WI38 (cell line): ENCODE measurements around the gene PRLR.

ENCODE experiments used
- H3K4me3 ChIP-seq: 2 replicates; pipeline ENCODE4 v1.5.1; 2011; ENCODE audit warnings: low read depth, mild to moderate bottlenecking, control low read depth, low read length
- TF ChIP-seq, protein P1 (sequence below): IDR thresholded peaks from 2 replicates; pipeline ENCODE4 v1.5.1; 2012; ENCODE audit warnings: low read depth, mild to moderate bottlenecking, control low read depth, low read length

Gene PRLR

DNA sequence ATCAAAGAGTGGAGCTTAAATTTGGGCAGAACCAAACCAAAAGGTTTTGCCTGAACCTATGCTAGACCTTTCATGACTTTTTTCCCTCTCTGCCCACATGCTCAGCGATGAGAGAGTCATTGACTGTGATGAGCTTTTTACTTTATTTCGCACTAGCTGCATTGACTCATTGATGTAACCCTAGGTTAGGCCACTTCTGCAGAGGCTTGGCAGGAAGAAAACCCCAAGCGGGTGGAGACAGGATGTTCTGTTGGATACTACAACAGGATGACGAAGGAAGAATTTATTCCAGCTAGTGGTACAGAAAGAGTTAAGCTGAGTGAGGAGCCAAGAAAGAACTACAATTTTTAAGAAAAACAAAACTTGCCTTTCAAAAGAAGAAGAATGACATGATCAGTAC lies 201.0 kb downstream of the PRLR start:
- TF ChIP-seq, protein P1, sequence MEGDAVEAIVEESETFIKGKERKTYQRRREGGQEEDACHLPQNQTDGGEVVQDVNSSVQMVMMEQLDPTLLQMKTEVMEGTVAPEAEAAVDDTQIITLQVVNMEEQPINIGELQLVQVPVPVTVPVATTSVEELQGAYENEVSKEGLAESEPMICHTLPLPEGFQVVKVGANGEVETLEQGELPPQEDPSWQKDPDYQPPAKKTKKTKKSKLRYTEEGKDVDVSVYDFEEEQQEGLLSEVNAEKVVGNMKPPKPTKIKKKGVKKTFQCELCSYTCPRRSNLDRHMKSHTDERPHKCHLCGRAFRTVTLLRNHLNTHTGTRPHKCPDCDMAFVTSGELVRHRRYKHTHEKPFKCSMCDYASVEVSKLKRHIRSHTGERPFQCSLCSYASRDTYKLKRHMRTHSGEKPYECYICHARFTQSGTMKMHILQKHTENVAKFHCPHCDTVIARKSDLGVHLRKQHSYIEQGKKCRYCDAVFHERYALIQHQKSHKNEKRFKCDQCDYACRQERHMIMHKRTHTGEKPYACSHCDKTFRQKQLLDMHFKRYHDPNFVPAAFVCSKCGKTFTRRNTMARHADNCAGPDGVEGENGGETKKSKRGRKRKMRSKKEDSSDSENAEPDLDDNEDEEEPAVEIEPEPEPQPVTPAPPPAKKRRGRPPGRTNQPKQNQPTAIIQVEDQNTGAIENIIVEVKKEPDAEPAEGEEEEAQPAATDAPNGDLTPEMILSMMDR, result no peak
- H3K4me3 ChIP-seq, result no peak overlapping the region

DNA sequence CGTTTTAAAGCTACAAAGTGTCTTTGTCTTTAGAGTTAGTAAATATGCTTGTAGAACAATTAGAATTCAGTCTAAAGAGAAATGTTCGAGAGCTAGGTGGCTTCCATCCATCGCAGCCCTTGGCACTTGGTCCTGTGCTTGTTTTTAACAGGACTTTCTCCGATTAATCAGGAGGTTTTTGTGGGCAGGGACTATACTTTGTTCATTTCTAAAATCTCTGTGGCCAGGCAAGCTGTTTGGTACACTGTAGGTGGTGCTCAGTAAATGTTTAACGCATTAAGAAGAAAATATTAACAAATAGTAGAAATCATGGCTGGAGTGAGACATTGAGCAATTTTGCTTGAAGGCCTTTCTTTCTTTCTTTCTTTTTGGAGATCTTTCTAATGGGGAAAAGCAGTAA lies 203.3 kb downstream of the PRLR start:
- no peak overlapping the region for H3K4me3 ChIP-seq

DNA sequence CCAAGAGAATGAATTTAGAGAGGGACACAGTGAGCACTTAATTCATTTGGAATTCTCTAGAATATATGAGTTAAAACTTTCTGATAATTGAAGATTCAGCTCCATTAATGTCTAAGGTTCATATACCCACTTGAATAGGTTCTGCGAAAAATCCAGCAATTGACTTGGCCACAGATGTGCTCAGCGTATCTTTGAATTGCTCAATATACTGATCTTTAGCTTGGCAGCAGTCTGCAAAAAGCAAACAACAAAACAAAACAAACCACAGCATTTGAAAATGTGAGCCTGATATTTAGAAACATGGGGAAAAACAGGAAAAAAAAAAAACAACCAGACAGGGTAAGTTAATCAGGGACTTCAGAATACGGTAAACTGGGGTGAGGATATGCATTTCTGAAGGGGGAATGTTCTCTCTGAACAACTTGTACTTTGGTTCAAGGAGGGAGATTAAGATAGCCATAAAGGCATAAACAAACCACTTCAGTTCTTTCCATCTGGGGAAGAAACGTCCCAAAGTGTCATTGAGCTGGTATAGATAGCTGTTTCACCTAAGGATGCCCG lies 203.9 kb downstream of the PRLR start:
- no peak overlapping the region for H3K4me3 ChIP-seq
- TF ChIP-seq, protein P1, result no peak

More for the DNA sequence above, 203.3 kb downstream of the PRLR start:
- TF ChIP-seq, protein P1, result no peak

DNA sequence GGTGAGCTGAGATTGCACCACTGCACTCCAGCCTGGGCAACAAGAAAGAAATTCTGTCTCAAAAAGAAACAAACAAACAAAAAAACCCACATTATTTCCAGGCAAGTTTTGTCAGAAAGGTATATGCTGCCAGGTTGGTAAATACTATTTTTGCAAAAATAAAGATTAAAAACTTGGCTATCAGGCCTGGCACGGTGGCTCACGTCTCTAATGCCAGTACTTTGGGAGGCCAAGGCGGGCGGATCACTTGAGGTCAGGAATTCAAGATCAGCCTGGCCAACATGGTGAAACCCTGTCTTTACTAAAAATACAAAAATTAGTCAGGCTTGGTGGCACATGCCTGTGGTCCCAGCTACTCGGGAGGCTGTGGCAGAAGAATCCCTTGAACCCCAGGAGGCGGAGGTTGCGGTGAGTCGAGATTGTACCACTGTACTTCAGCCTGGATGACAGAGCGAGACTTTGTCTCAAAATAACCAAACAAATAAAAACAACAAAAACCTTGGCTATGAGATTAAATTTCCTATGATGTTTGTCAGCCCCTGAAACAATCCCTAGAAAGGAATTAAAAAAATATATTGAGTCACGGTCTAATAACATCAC lies 205.3 kb downstream of the PRLR start:
- TF ChIP-seq, protein P1, result no peak
- no peak overlapping the region for H3K4me3 ChIP-seq

DNA sequence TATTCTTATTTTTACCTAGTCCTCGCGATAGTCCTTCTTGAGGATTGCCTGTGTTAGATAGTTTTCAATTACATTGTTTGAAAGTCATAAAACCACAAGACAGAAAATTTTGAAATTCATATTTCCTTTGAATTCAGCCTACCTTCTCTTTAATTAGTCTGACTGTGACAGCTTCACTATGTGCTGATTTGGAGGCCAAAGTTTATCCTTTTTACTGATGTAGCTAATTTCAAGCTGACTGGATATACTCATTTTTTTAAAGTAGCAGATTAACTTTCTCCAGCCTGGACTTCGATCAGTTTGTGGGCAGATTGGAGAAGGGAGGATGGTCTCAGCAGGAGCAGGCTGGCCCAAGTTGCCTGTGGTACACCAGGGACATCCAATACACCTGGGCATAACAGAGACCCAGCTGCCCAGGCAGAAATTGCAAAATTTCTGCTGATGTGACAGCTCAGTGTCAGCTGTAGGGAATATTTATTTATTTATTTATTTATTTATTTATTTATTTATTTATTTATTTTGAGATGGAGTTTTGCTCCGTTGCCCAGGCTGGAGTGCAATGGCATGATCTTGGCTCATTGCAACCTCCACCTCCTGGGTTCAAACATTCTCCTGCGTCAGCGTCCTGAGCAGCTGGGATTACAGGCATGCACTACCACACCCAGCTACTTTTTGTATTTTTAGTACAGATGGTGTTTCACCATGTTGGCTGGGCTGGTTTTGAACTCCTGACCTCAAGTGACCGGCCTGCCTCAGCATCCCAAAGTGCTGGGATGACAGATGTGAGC lies 206.7 kb downstream of the PRLR start:
- H3K4me3 ChIP-seq, result no peak overlapping the region
- TF ChIP-seq, protein P1, result no peak

DNA sequence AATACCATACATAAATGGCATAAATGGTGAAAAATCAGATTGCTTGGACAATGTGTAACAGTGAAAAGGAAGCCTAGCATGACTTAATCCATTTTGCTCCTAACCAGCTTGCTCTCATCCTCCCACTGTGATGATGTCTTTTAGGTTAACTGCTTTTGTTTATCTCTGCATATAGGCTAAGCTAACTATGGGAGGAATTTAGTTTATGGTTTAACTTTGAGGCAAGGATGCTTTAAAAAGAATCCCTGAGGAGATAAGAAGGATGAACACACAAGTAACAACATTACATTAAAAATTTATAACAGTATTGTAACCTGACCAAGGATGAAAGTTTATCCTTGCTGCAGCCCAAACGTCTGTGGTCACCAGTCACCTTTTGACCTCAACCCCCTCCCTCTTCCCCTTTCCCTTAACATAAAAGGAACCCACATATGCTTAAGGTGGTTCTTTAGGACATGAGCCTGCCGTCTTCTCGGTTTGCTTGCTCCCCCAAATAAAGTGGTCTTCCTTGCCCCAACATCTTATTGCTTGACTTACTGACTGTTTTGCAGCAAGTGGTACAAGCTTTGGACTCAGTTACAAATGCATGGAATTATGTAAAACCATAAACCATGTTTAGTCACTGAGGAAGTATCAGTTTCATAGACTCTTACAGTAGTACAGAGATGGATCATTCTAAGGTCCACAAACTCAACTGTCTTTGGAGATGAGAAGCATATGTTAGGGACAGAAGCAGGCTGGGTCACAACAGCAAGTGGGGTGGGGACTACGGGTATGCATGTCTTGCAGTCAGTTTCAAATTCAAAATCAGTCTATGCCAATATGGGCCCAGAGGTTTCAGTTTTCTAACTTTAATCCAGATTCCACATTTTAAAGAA lies 213.9 kb downstream of the PRLR start:
- H3K4me3 ChIP-seq, result no peak overlapping the region
- TF ChIP-seq, protein P1, result no peak
